ENCODE results near the gene COBL.

- TF ChIP-seq CTCF (IDR thresholded peaks at IDR 0.05) (no peak), POLR2AphosphoS5 (IDR thresholded peaks at IDR 0.05; ENCODE audit: low read depth, low read length) (no peak), SIN3A (IDR thresholded peaks at IDR 0.05; ENCODE audit: borderline replicate concordance, insufficient read depth, low read depth, low read length) (no peak)
Observed at GRCh38 chr7:51158211-51158610, 158.4 kb downstream of the COBL start.
